Measurements from ENCODE around the gene COL16A1.

- TF ChIP-seq POLR2A (IDR thresholded peaks at IDR 0.05) (no peak), CTCF (IDR thresholded peaks at IDR 0.05) (no peak), EP300 (IDR thresholded peaks at IDR 0.05) (no peak)
These were observed 49.2 kb upstream of the COL16A1 start for GRCh38 chr1:31752952-31753475.

All from ovary (tissue), 3 donors.